Measurements from ENCODE around the gene NR2F1. TPM values are rescaled to one million over a fixed set of nuclear protein-coding genes. Genes with fewer than 3 reads are reported as not detected.

Gene NR2F1
- total and polyA plus RNA-seq, 2 donors (not counting 3 experiments of a cell fraction or from before 2014, with no cell fraction given) = 21.5 to 38.7 TPM

GRCh38 chr5:93583768-93584595 is 960 bp downstream of the NR2F1 start:
- FAIRE-seq (peak; percentile 33), DNase-seq (ENCODE audit: low read depth, low spot score) (peak; percentile 56)
- Histone ChIP-seq H4K20me1 (replicated peaks; ENCODE audit: control insufficient read depth, extremely low read depth, insufficient read depth, low read length) (no peaks in the 10 kb centered on the region), H3K4me3 (replicated peaks in 1 of 3; ENCODE audit: insufficient read depth in 1 of 3, low read depth in 1 of 3, low read length in 3 of 3) (peak overlapping the region; percentile 76 to 93 (median 85)), H3K27me3 (ENCODE audit: control insufficient read depth in 2 of 2, insufficient read depth in 2 of 2, low read length in 2 of 2) (no peaks in the 10 kb centered on the region), H3K79me2 (ENCODE audit: control insufficient read depth, insufficient read depth, low read length) (peaks cover 73% of the 10 kb centered on the region), H3K9me1 (replicated peaks; ENCODE audit: control insufficient read depth, extremely low read depth, insufficient read depth, low read length) (no peaks in the 10 kb centered on the region), H2AFZ (ENCODE audit: low read depth, low read length) (peak overlapping the region; percentile 23), H3K4me2 (ENCODE audit: insufficient read depth, low read length) (peak overlapping the region; percentile 96), H3K9ac (replicated peaks; ENCODE audit: extremely low read depth, insufficient read depth, low read length) (peak overlapping the region; percentile 95), H3K27ac (ENCODE audit: insufficient read depth, low read depth, low read length) (peak overlapping the region; percentile 86), H3K9me3 (replicated peaks; ENCODE audit: control insufficient read depth, insufficient read depth, low read length) (no peaks in the 10 kb centered on the region), H3K4me1 (ENCODE audit: control insufficient read depth, extremely low read depth, insufficient read depth, low read length) (peaks cover 21% of the 10 kb centered on the region), H3K36me3 (ENCODE audit: control insufficient read depth in 2 of 2, extremely low read depth in 1 of 2, insufficient read depth in 2 of 2, low read length in 2 of 2) (peaks cover 4% of the 10 kb centered on the region in 2 experiments)
- POLR2A ChIA-PET = interaction anchor here (0.6 to 1.6 kb wide), 4 partner anchors 205 to 419 kb away, joined by 3 to 11 read pairs (median 6); no protein-coding TSS in a partner anchor
- BruUV-seq (replicated peaks) = no TSS peak
- CTCF ChIA-PET = interaction anchor here (0.6 to 5.8 kb wide), 10 partner anchors 7 to 1109 kb away, joined by 3 to 79 read pairs (median 4); no protein-coding TSS in a partner anchor
- intact Hi-C loops (cut with micrococcal nuclease) = loop anchor here (1.0 to 10.0 kb wide), 10 partner anchors 25 to 1277 kb away; no protein-coding TSS in a partner anchor
- TF ChIP-seq POLR2A (IDR thresholded peaks at IDR 0.05; ENCODE audit: low read depth, low read length) (no peak), FOS (IDR thresholded peaks at IDR 0.05; ENCODE audit: borderline replicate concordance, insufficient read depth, low read length) (no peak), JUN (IDR thresholded peaks at IDR 0.05; ENCODE audit: borderline replicate concordance, insufficient read depth, insufficient read length, low read depth) (no peak), EZH2 (IDR thresholded peaks at IDR 0.05; ENCODE audit: borderline replicate concordance, low read depth, low read length, severe bottlenecking) (no peak), MAX (IDR thresholded peaks at IDR 0.05; ENCODE audit: insufficient read depth, insufficient read length) (no peak), CTCF (IDR thresholded peaks at IDR 0.05; ENCODE audit: extremely low read depth in 1 of 2, insufficient read depth in 1 of 2, low read depth in 1 of 2, low read length in 2 of 2) (no peak), GATA2 (IDR thresholded peaks at IDR 0.05; ENCODE audit: insufficient read depth, insufficient read length, low read depth, low read length) (no peak), POLR2AphosphoS5 (IDR thresholded peaks at IDR 0.05; ENCODE audit: insufficient read depth, low read depth, low read length) (no peak), MYC (IDR thresholded peaks at IDR 0.05; ENCODE audit: low read depth, low read length) (no peak)
- dilution Hi-C loops (cut with MboI; ENCODE audit: extremely low pct_ligation_motif_present, low sequenced_read_pairs) = no loop called here
